DND-41 (cell line): Measurements from ENCODE around the gene C1orf21.

ENCODE experiments used
- ATAC-seq: fragments of 200-7000 bp; cut with Tn5 transposase; 3 replicates; pipeline ENCODE4 v1.9.1; 2021; ENCODE audit warnings: low read depth; ENCODE audit not compliant: insufficient read depth
- DNase-seq: peaks from one replicate; pipeline ENCODE4 v3.0.0-alpha.2; 2020
- H2AFZ ChIP-seq: 2 replicates; pipeline ENCODE4 v1.6.0; 2012; ENCODE audit warnings: low read depth, low read length
- H3K27ac ChIP-seq: 2 replicates; pipeline ENCODE4 v1.5.1; 2012; ENCODE audit warnings: low read length, inconsistent platforms
- H3K27me3 ChIP-seq: fragments of 200-600 bp; sonication (generic); 2 replicates; pipeline ENCODE4 v1.6.0; 2012; ENCODE audit warnings: low read length, mild to moderate bottlenecking, inconsistent platforms; ENCODE audit not compliant: insufficient read depth, poor library complexity
- H3K36me3 ChIP-seq: 2 replicates; pipeline ENCODE4 v1.5.1; 2012; ENCODE audit warnings: low read length, inconsistent platforms; ENCODE audit not compliant: insufficient read depth
- H3K4me1 ChIP-seq: 2 replicates; pipeline ENCODE4 v1.5.1; 2012; ENCODE audit warnings: mild to moderate bottlenecking, low read length; ENCODE audit not compliant: insufficient read depth
- H3K4me2 ChIP-seq: 2 replicates; pipeline ENCODE4 v1.6.0; 2012; ENCODE audit warnings: mild to moderate bottlenecking, moderate library complexity, low read length, inconsistent platforms; ENCODE audit not compliant: insufficient read depth
- H3K4me3 ChIP-seq, 2 experiments: fragments of 200-600 bp in 1 of 2; shearing (Covaris generic) in 1 of 2; 2 replicates each; pipeline ENCODE4 v1.5.1; 2012 to 2016; ENCODE audit warnings: inconsistent platforms in 2 of 2, low read length in 2 of 2, mild to moderate bottlenecking in 2 of 2, low read depth in 1 of 2, moderate library complexity in 1 of 2
- H3K79me2 ChIP-seq: 2 replicates; pipeline ENCODE4 v1.6.0; 2012; ENCODE audit warnings: low read length, inconsistent platforms; ENCODE audit not compliant: insufficient read depth
- H3K9ac ChIP-seq: 2 replicates; pipeline ENCODE4 v1.6.0; 2012; ENCODE audit warnings: low read depth, mild to moderate bottlenecking, inconsistent platforms, low read length, moderate library complexity
- H3K9me3 ChIP-seq: 2 replicates; pipeline ENCODE4 v1.5.1; 2012; ENCODE audit warnings: low read length, moderate library complexity, mild to moderate bottlenecking, inconsistent platforms; ENCODE audit not compliant: insufficient read depth, severe bottlenecking
- H4K20me1 ChIP-seq: 2 replicates; pipeline ENCODE4 v1.6.0; 2012; ENCODE audit warnings: low read length; ENCODE audit not compliant: insufficient read depth
- CTCF ChIP-seq: IDR thresholded peaks from 2 replicates; pipeline ENCODE4 v1.5.1; 2012; ENCODE audit warnings: borderline replicate concordance, low read length, moderate library complexity, mild to moderate bottlenecking; ENCODE audit not compliant: poor library complexity, severe bottlenecking; ENCODE audit errors: extremely low read depth
- EZH2 ChIP-seq: IDR thresholded peaks from 3 replicates; pipeline ENCODE4 v1.6.1; 2012; ENCODE audit warnings: borderline replicate concordance, low read depth, mild to moderate bottlenecking, moderate library complexity, low read length, inconsistent platforms; ENCODE audit not compliant: severe bottlenecking

Gene C1orf21

GRCh38 chr1:184563308-184563707, 176.5 kb downstream of the C1orf21 start:
- Histone ChIP-seq H3K27ac (no peak overlapping the region), H3K79me2 (no peaks in the 10 kb centered on the region), H3K4me2 (no peak overlapping the region), H3K4me3 (no peak overlapping the region), H3K9me3 (no peaks in the 10 kb centered on the region), H2AFZ (no peak overlapping the region), H3K4me1 (no peaks in the 10 kb centered on the region), H4K20me1 (no peaks in the 10 kb centered on the region), H3K36me3 (no peaks in the 10 kb centered on the region), H3K9ac (no peak overlapping the region), H3K27me3 (no peaks in the 10 kb centered on the region)
- peak; percentile 47 for TF ChIP-seq CTCF
- TF ChIP-seq EZH2, result no peak
- no peak for DNase-seq
- ATAC-seq, result no peak

GRCh38 chr1:184567009-184567408, 180.2 kb downstream of the C1orf21 start:
- Histone ChIP-seq H3K27me3 (no peaks in the 10 kb centered on the region), H3K27ac (no peak overlapping the region), H3K36me3 (no peaks in the 10 kb centered on the region), H3K4me1 (no peaks in the 10 kb centered on the region), H3K4me3 (no peak overlapping the region), H3K9me3 (no peaks in the 10 kb centered on the region), H4K20me1 (no peaks in the 10 kb centered on the region), H3K9ac (no peak overlapping the region), H3K79me2 (no peaks in the 10 kb centered on the region), H3K4me2 (no peak overlapping the region), H2AFZ (no peak overlapping the region)
- no peak for ATAC-seq
- TF ChIP-seq EZH2 (no peak), CTCF (no peak)
- no peak for DNase-seq

DNA sequence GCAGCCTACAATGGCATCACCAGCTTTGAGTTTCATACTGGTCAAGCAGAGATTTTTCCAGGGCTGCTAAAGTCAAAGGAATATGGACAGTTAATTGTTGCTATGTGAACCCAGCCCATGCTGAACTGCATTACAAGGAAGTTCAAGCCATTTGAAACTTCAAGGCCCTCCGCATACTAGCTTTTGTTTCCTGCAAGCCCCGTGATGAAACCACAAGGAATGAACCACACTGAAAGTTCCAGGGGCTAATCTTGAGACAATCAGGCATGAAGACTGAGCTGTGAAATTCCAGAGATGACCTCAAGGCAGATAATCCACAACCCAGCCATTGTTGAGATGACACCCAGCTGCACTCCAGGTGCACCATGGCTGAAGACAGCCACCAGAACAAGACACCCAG, 180.8 kb downstream of the C1orf21 start:
- Histone ChIP-seq H3K4me3 (no peak overlapping the region), H3K9me3 (no peaks in the 10 kb centered on the region), H3K36me3 (no peaks in the 10 kb centered on the region), H3K4me2 (no peak overlapping the region), H3K27ac (no peak overlapping the region), H4K20me1 (no peaks in the 10 kb centered on the region), H3K27me3 (no peaks in the 10 kb centered on the region), H3K79me2 (no peaks in the 10 kb centered on the region), H3K9ac (no peak overlapping the region), H3K4me1 (no peaks in the 10 kb centered on the region), H2AFZ (no peak overlapping the region)
- DNase-seq (no peak), ATAC-seq (no peak)
- TF ChIP-seq CTCF (no peak), EZH2 (no peak)

DNA sequence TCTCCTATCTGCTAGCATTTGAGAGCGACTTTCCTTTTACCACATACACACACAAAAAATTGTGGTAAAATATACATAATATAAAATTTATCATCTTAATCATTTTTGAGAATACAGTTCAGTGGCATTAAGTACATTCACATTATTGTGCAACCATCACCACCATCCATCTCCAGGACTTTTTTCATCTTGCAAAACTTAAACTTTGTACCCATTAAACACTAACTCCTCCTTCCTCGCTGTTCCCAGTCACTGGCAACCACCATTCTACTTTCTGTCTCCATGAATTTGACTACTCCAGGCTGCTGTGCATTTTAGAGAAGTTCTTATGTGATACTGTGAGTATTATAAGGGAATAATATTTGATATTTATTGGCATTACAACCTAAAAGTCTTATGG, 181.3 kb downstream of the C1orf21 start:
- no peak for DNase-seq
- Histone ChIP-seq H3K9me3 (no peaks in the 10 kb centered on the region), H3K27ac (no peak overlapping the region), H3K27me3 (no peaks in the 10 kb centered on the region), H3K4me3 (no peak overlapping the region), H3K4me1 (no peaks in the 10 kb centered on the region), H3K9ac (no peak overlapping the region), H3K79me2 (no peaks in the 10 kb centered on the region), H4K20me1 (no peaks in the 10 kb centered on the region), H2AFZ (no peak overlapping the region), H3K4me2 (no peak overlapping the region), H3K36me3 (no peaks in the 10 kb centered on the region)
- no peak for TF ChIP-seq EZH2
- TF ChIP-seq CTCF, result no peak
- ATAC-seq, result no peak
